ENCODE measurements around the gene ARVCF.

Gene ARVCF

DNA sequence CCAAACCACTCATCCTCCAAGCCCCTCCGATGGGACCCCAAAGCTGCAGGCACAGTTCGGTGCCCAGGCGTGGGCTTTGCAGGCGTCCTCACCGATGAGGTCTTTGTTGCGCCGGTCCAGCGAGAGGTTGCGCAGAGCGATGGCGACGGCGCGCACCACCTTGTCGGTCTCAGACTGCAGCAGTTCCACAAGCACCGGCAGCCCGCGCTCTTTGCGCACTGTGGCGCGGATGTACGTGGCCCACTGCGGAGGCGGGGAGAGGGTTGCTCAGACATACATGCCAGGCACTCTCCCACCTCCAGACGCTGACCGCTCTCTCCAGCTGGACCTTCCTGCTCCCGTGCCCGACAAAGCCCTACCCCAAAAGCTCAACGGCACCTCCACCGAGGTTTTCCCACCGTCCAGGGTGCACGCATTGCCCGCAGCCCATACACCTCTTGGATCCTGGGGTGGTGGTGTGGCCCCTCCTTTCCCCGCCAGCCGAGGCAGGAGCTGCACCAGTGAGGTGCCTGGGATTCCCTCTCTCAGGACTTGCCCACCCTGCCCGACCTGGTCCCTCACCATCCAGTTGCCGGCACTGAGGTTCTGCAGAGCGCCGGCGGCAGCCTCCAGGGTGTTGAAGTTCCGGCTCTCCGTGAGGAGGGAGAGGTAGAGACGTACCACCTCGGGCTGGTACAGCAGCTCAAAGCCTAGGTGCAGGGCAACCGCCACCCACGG is 42.9 kb downstream of the ARVCF start:
- no peak for DNase-seq (ENCODE audit: low spot score)

DNA sequence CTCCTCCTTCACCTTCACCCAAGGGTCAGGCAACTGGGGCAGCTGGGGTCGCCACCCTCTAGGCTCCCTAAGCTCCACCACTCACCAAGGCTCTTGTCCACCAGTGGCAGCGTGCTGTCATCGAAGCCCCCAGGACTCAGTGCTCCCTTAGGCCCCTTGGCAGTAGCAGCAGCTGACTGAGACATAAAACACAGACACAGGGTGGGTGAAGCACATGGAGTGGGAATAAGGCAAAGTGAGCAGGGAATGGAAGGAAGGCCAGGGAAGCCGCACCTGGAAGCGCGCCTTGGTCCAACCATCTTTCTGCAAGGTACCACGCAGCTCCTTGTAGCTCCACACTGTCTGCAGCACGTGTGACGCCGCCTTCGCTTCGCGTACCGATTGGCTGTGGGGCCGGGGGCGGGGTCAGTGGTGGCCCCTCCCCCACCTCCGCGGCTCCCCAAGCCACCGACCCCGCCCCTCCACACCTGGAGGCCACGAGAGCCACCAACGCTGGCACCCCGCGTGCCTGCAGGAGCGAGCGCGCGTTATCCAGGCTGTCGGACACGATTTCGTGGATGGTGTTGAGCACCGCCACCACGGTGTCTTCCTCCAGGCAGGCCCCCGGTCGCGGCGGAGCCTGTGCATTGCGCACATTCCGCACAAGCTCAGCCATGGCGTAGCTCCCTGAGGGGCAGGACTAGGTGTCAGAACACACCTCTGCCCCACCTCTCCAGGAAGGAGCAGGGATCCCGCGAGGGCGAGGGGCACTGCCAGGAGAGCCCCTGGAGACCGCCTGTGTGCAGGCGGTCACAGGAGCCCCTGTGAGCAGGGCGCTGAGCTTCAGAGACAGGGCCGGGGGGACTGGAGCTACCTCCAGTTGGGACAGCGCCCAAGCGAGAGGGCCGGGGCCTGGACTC is 43.7 kb downstream of the ARVCF start:
- no peak for DNase-seq (ENCODE audit: low spot score)

DNA sequence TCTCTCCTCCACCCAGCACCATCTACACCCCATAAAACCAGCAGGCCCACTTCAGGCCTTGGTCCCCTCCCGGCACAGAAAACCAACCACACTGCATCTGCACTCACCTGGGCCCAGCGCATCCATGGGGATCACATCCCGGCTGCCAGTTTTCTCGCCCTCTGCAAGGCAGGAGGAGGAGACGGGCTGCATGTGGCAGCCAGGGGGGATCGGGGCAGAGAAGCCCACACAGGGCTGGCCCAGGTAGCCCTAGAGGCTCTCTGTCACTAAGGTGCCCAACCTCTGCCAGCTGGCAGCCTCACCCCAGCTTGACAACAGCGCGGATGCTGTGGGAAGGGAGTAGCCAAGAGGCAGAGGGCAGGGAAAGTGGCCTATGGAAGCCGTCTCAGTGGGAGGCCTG is 44.4 kb downstream of the ARVCF start:
- DNase-seq (ENCODE audit: low spot score), result no peak

DNA sequence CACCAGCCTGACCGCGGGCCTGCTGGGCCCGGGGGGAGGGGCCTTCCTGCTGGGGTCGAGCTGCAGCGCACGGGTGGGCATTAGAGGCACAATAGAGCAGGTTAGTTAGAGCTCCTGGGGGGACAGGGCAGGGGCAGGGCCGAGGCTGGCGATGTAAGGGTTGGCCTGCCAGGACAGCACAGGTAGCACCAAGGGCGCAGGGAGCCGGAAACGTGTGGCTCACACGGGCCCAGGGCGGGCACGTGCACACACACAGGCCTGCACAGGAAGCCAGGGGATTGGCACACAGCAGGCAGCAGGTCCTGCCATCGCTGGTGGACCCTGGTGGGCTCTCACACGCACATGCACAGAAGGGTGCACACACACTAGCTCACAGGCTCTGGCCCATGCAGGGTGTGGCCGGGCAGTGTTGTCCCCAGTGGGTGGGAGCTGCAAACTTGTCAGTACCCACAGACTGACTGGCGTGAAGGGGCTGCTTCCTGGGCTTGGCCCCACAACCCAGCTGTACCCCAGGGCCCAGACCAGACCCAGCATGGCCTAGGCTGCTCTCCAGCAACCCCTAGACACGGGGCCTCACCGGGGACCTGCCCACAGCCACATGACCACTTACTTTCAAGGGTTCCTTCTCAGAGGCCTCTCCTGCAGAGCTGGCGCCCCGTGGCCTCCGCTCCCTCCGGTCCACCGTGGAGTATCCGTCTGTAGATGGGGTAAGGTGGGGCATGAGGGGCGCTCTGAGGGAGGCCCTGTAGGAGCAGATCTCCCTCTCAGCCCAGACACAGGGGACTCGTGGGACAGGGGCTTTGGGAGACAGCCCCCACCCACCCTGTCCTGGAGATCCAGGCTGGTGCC is 45.1 kb downstream of the ARVCF start:
- DNase-seq (ENCODE audit: low spot score), result no peak

DNA sequence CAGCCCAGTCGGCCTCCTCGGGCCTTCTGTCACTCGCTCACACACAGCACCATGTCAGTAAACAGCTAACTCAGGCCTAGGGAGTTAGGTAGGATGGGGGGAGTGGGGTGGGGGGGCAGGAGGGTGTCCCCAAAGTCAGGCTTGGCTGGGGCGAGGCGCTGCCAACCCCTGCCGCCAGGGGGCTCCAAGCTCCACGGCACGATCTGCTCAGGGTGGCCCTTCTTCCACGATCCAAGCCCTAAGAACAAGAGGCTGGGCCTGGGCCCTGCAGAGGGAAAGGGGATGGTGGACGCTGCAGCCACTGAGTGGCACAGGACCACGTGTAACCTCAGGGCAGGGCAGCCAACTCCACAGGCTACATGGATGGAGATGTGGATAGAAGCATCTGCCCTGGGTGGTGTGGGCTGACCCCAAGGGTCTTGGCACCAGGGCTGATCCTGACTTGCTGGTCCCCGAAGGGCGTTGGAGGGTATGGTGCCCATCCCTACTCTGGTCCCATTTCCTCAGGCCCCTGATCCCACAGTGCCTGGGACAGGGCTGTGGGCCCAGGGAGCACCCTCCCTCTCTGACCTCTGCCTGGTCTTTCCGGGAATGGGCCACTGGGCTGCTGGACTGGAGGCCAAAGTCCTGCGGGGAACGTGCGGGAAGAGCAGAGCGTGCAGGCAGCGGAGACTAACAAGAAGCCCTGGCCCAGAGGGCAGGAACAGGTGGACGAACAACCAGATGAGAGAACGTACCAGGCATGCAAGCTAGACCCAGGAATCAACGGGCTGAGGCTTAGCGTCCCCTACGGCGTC is 45.9 kb downstream of the ARVCF start:
- DNase-seq (ENCODE audit: low spot score), result no peak

DNA sequence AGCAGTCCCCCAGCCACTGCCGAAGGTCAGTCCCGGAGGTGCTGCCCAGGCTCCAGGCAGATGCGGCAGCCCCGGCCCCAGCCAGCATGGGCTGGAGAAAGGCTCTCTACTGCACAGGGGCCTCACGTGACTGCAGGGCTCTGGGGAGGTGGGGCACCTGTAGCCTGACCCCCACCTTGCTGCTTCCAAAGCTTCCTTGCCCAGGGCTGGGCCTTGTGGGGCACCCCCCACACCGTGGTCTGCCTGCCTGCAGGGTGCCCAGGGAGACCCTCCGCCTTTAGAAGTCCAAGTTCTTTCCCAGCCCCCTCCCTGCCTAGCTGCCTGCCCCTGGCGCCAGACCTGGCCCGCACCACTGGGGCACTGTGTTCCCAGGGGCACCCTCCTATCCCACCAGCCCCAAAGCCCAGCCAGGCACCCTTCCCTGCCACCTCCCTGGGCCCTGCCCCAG is 46.6 kb downstream of the ARVCF start:
- DNase-seq (ENCODE audit: low spot score), result no peak

DNA sequence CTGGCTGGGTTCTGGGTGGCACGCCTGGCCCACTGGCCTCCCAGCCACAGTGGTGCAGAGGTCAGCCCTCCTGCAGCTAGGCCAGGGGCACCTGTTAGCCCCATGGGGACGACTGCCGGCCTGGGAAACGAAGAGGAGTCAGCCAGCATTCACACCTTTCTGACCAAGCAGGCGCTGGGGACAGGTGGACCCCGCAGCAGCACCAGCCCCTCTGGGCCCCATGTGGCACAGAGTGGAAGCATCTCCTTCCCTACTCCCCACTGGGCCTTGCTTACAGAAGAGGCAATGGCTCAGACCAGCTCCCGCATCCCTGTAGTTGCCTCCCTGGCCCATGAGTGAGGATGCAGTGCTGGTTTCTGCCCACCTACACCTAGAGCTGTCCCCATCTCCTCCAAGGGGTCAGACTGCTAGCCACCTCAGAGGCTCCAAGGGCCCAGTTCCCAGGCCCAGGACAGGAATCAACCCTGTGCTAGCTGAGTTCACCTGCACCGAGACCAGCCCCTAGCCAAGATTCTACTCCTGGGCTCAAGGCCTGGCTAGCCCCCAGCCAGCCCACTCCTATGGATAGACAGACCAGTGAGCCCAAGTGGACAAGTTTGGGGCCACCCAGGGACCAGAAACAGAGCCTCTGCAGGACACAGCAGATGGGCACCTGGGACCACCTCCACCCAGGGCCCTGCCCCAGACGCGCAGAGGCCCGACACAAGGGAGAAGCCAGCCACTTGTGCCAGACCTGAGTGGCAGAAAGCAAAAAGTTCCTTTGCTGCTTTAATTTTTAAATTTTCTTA is 47.3 kb downstream of the ARVCF start:
- DNase-seq (ENCODE audit: low spot score), result no peak

DNA sequence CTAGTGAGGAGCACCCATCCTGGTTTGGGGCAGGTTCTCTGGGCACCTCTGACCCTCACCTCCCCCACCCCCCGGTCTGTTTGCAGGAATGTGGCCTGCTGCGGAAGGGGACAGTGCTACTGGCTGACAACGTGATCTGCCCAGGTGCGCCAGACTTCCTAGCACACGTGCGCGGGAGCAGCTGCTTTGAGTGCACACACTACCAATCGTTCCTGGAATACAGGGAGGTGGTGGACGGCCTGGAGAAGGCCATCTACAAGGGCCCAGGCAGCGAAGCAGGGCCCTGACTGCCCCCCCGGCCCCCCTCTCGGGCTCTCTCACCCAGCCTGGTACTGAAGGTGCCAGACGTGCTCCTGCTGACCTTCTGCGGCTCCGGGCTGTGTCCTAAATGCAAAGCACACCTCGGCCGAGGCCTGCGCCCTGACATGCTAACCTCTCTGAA is 48.2 kb downstream of the ARVCF start:
- DNase-seq (ENCODE audit: low spot score), result no peak

DNA sequence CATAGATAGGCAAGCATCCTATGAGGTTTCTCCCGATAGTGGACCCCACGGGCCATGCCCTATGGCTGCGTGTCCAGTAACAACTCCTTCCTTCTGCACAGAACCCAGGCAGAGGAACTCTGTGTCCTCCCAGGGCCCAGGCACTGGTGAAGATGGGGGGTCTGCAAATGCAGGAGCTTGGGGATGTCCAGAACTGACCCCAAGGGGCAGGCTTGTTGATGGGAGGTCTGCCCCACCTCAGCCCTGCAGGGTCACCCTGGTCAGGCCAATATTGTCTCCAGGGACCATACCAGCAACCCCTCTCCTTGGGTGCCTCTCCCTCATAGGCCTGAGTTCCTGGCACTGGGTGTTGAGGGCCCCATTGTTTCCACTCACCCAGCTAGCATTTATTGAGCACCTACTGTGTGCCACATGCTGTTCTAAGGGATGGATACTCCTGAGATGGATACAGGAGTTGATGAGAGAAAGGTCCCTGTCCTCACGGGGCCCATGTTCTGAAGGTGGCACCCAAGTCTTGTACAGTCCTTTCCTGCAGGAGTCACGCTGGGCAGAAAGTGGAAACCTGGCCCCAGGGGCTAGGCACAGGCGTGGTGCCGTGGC is 48.7 kb downstream of the ARVCF start:
- DNase-seq (ENCODE audit: low spot score), result no peak

DNA sequence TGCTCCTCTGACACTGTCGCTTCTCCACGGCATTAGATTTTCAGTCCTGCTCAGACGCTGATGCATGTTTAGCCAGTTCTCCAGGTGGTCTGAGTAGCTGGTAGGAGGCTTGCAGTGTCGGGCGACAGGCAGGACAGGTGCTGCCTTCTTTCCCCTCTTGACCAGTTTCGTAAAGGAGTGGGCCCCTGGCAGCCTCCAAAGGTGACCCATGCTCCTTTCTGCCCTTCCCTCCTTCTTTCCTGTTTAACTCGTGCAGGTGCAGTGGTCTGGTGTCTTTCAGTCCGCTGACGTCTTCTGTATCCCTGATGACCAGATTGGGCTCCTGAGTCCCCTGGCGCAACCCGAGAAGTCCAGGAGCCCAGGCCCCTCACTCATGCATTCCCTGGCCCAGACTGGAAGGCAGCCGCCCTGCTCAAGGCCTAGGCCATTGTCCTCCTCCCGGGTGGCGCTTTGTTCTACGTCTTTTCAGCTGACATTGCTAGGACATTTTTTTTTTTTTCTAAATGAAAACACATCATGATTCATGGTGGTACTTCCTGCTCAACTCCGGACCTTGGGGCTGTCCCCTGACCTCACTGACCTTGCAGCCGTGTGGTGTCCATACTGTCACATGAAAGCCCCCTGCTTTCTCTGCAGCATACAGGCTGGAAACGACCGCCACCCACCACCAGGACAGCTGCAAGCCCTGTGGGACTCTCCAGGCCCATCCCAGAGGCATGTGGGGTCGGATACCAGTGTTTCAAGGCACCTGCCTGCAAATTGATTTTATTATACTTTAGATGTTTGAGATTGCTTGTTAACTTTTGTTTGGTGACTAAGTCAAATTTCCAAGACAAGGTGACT is 49.5 kb downstream of the ARVCF start:
- DNase-seq (ENCODE audit: low spot score), result peak; percentile 80

DNA sequence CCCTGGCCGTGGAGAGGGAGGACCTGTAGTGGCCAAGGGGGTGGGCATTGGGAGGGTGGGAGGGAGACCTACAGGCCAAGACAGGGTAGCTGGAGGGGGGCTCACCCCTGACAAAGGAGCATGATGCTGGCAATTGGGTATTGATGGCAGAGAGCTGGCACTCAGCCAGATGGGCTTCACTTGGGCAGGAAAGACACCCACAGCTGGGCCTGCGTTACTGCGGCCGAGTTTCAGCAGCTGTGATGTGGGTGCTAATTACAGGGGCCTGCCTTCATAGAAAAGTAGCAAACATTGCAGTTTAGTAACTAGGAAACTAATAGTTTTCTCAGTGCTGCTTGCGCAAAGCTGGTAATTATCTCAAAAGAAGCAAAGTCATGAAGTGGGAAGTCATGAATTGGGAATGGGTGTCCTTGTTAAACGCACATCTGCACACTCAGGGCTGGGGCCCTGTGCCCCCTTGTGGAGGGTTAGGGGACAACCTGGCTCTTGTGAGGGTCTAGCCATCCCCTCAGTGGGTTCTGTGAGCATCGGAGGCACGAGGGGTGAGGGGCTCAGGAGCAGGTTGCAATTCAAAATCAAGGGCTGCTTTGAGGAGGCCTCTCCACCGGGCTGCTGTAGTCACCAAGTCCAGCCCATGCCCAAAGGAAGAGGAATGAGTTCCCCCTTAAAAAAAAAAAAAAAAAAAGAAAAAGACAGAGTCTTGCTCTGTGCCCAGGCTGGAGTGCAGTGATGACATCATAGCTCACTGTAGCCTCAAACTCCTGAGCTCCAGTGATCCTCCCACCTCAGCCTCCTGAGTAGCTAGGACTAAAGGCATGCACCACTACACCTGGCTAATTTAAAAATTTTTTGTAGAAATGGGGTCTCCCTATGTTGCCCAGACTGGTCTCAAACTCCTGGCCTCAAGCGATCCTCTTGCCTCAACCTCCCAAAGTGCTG is 50.6 kb downstream of the ARVCF start:
- DNase-seq (ENCODE audit: low spot score), result no peak

DNA sequence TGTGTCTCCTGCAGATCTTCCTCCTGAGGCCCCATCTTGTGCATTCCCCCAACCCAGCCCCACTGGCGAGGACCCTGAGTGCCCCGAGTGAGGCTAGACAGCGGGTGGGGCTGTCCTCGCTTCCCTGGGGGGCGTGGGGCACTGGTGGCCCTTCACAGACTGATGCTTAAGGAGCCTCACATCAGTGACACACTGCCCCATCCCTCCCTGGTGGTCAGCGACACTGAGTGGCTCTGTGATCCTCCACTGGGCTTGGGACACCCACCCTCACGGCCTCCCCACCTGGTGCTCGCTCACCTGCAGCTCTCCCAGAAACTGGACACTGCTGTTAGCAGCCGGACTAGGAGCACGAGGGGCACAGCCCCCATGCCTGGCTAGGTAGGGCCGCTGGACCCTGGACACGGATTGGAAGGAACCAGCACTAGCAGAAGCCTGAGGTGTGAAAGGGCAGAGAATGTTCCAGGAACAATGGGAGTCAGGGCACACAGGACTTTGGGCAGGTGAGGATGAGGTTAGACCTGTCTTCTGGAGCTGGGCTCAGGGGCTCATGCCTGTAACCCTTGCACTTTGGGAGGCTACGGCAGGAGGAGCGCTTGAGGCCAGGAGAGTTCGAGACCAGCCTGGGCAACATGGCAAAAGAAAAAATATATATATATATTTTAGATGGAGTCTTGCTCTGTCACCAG is 51.8 kb downstream of the ARVCF start:
- DNase-seq (ENCODE audit: low spot score), result no peak

DNA sequence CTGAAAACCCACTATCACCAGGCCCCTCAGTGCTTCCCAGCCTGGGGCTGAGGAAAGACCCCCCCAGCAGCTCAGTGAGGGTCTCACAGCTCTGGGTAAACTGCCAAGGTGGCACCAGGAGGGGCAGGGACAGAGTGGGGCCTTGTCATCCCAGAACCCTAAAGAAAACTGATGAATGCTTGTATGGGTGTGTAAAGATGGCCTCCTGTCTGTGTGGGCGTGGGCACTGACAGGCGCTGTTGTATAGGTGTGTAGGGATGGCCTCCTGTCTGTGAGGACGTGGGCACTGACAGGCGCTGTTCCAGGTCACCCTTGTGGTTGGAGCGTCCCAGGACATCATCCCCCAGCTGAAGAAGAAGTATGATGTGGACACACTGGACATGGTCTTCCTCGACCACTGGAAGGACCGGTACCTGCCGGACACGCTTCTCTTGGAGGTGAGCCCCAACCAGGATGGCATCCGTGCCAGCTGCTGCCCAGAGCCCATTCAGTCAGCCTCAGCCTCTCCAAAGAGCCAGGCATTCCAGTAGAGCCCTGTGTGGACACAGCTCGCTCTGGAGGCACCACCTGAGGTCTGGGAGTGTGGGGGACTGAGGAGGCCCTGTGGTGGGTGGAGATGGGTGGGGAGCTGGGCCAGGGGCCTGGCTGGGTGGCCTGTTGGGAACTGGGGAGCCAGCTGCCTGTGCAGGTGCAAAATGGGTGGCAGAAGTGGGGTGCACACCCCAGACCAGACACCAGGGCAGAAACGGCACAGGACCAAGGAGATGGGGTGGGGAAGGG is 52.6 kb downstream of the ARVCF start:
- no peak for DNase-seq (ENCODE audit: low spot score)

DNA sequence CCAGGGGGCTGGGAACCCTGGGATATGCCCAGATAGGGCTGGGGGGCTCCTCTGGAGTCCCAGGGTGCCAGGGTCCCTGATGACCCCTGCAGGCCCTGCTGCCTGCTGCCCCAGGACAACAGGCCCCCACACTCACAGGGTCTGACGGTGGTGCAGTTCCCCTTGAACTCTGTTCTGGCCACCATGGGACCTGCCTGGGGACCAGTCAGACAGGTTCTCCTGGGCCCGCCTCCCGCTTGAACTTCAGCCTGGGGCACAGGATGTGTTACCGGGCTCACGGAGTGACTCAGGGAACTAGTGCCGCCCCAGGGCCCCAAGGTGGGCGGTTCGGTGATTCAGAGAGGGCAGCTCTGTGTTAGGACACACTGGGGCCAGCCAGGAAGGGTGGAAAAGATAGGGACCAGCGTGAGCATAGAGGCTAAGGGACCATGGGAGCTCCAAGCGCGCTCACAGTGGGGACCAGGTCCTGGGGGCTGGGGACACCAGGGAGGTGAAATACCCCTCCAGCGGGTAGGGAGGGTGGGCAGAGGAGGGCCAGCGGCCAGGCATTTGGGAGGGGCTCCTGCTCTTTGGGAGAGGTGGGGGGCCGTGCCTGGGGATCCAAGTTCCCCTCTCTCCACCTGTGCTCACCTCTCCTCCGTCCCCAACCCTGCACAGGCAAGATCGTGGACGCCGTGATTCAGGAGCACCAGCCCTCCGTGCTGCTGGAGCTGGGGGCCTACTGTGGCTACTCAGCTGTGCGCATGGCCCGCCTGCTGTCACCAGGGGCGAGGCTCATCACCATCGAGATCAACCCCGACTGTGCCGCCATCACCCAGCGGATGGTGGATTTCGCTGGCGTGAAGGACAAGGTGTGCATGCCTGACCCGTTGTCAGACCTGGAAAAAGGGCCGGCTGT is 53.5 kb downstream of the ARVCF start:
- peak; percentile 62 for DNase-seq (ENCODE audit: low spot score)

DNA sequence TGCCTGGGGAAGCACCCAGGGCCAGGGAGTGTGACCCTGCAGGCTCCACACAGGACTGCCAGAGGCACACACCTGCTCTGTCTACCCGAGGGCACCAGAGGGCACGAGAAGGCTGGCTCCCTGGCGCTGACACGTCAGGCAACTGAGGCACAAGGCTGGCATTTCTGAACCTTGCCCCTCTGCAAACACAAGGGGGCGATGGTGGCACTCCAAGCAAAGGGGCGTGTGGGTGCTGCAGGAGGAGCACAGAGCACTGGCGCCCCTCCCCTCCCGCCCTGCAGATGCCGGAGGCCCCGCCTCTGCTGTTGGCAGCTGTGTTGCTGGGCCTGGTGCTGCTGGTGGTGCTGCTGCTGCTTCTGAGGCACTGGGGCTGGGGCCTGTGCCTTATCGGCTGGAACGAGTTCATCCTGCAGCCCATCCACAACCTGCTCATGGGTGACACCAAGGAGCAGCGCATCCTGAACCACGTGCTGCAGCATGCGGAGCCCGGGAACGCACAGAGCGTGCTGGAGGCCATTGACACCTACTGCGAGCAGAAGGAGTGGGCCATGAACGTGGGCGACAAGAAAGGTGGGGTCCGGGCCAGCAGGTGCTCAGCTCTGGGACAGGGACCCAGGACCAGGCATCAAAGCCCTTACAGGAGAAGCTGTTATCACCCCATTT is 54.2 kb downstream of the ARVCF start:
- DNase-seq (ENCODE audit: low spot score), result no peak

Measured in kidney capillary endothelial cell (primary cell).